Osteocyte (in vitro differentiated cells): ENCODE measurements around the gene OTP. TPM values are rescaled to one million over a fixed set of nuclear protein-coding genes. Genes with fewer than 3 reads are reported as not detected.

Experiments
- DNase-seq: peaks from one replicate; pipeline ENCODE4 v3.0.0; 2021; ENCODE audit warnings: mixed read lengths; ENCODE audit not compliant: unreplicated experiment; ENCODE audit errors: extremely low spot score
- H3K27ac Mint-ChIP-seq: one replicate; pipeline ENCODE4 v1.8.0; 2021; ENCODE audit warnings: mild to moderate bottlenecking, mixed read lengths; ENCODE audit not compliant: unreplicated experiment
- H3K27me3 Mint-ChIP-seq: one replicate; pipeline ENCODE4 v1.8.0; 2021; ENCODE audit warnings: mixed read lengths; ENCODE audit not compliant: unreplicated experiment
- H3K36me3 Mint-ChIP-seq: one replicate; pipeline ENCODE4 v1.8.0; 2021; ENCODE audit warnings: mixed read lengths; ENCODE audit not compliant: unreplicated experiment
- H3K4me1 Mint-ChIP-seq: one replicate; pipeline ENCODE4 v1.8.0; 2021; ENCODE audit warnings: mixed read lengths; ENCODE audit not compliant: unreplicated experiment
- H3K4me3 Mint-ChIP-seq: one replicate; pipeline ENCODE4 v1.8.0; 2021; ENCODE audit warnings: mild to moderate bottlenecking, moderate library complexity, mixed read lengths; ENCODE audit not compliant: unreplicated experiment
- H3K9me3 Mint-ChIP-seq: one replicate; pipeline ENCODE4 v1.8.0; 2021; ENCODE audit warnings: mixed read lengths; ENCODE audit not compliant: unreplicated experiment
- CTCF ChIP-seq: fragments of 200-600 bp; sonication (generic); IDR thresholded peaks from 2 replicates; pipeline ENCODE4 v1.5.0; 2021; ENCODE audit warnings: antibody characterized with exemption, mild to moderate bottlenecking, moderate library complexity
- total RNA-seq: library from RNA; stranded (reverse); gene quantifications from 2 replicates; pipeline ENCODE4 v1.2.1, GENCODE V29; 2021

OTP gene
- total RNA-seq, 1 donor from 2014 or later = not detected

- no peak for TF ChIP-seq CTCF
- DNase-seq = no peak
- no peak overlapping the region for H3K27ac Mint-ChIP-seq
- no peak overlapping the region for H3K4me3 Mint-ChIP-seq
- H3K4me1 Mint-ChIP-seq = peaks cover 6% of the 10 kb centered on the region
- no peaks in the 10 kb centered on the region for H3K36me3 Mint-ChIP-seq
- no peaks in the 10 kb centered on the region for H3K9me3 Mint-ChIP-seq
- peaks cover 89% of the 10 kb centered on the region for H3K27me3 Mint-ChIP-seq
Measured at GRCh38 chr5:77649776-77650175, 11.3 kb upstream of the OTP start.

- H3K9me3 Mint-ChIP-seq = no peaks in the 10 kb centered on the region
- no peak for DNase-seq
- no peak overlapping the region for H3K4me3 Mint-ChIP-seq
- H3K36me3 Mint-ChIP-seq = no peaks in the 10 kb centered on the region
- no peak overlapping the region for H3K27ac Mint-ChIP-seq
- H3K4me1 Mint-ChIP-seq = peaks cover 20% of the 10 kb centered on the region
- H3K27me3 Mint-ChIP-seq = peaks cover 91% of the 10 kb centered on the region
- no peak for TF ChIP-seq CTCF
Measured at GRCh38 chr5:77645995-77646639, 7.6 kb upstream of the OTP start.

GRCh38 chr5:77645158-77645994 is 6.9 kb upstream of the OTP start:
- DNase-seq = no peak
- peaks cover 3% of the 10 kb centered on the region for H3K36me3 Mint-ChIP-seq
- peaks cover 92% of the 10 kb centered on the region for H3K27me3 Mint-ChIP-seq
- H3K4me1 Mint-ChIP-seq = peaks cover 26% of the 10 kb centered on the region
- TF ChIP-seq CTCF = peak; percentile 55
- no peaks in the 10 kb centered on the region for H3K9me3 Mint-ChIP-seq
- peak overlapping the region; percentile 29 for H3K4me3 Mint-ChIP-seq
- H3K27ac Mint-ChIP-seq = no peak overlapping the region

- TF ChIP-seq CTCF = no peak
- Mint-ChIP-seq H3K36me3 (peaks cover 3% of the 10 kb centered on the region), H3K4me3 (peak overlapping the region; percentile 22), H3K4me1 (peaks cover 31% of the 10 kb centered on the region), H3K27ac (no peak overlapping the region), H3K27me3 (peaks cover 93% of the 10 kb centered on the region), H3K9me3 (no peaks in the 10 kb centered on the region)
- no peak for DNase-seq
Measured at GRCh38 chr5:77644371-77645157, 6.1 kb upstream of the OTP start.
